Measurements from ENCODE around the gene TNFRSF14.
A peak's percentile ranks its signal among the peaks of the same experiment; 100 is the strongest.

The TNFRSF14 gene

GRCh38 chr1:2523891-2524609, 32.1 kb upstream of the TNFRSF14 start:
- Histone ChIP-seq H3K27me3 (no peaks in the 10 kb centered on the region), H3K4me1 (peaks cover 10 to 48% (median 44%) of the 10 kb centered on the region in 4 donors), H3K27ac (no peak overlapping the region), H3K9me3 (no peaks in the 10 kb centered on the region), H3K36me3 (peaks cover 25 to 32% (median 26%) of the 10 kb centered on the region in 3 donors), H3K4me3 (no peak overlapping the region)
- intact Hi-C loops (cut with DNase I; ENCODE audit: low total_unique reads) = loop anchor here (5.0 kb wide), 1 partner anchor 33 kb away; the partner anchor contains the start of gene TNFRSF14
- no peak for TF ChIP-seq CTCF (IDR thresholded peaks at IDR 0.05)
- no peak for DNase-seq

GRCh38 chr1:2525572-2525919, 30.6 kb upstream of the TNFRSF14 start:
- H3K27ac ChIP-seq = peak overlapping the region; percentile 79 to 84
- TF ChIP-seq CTCF (IDR thresholded peaks at IDR 0.05) = no peak
- peaks cover 10 to 17% (median 11%) of the 10 kb centered on the region in 3 donors for H3K36me3 ChIP-seq
- H3K27me3 ChIP-seq = no peaks in the 10 kb centered on the region
- no peak for DNase-seq
- intact Hi-C loops (cut with DNase I; ENCODE audit: low total_unique reads) = loop anchor here (5.0 kb wide), 1 partner anchor 133 kb away; the partner anchor contains the start of genes MORN1 and RER1
- peaks cover 13 to 62% (median 57%) of the 10 kb centered on the region in 4 donors for H3K4me1 ChIP-seq
- no peaks in the 10 kb centered on the region for H3K9me3 ChIP-seq
- H3K4me3 ChIP-seq = peak overlapping the region; percentile 70 to 80

- H3K27ac ChIP-seq = peak within 1 kb of the TSS; percentile 79 to 84
- intact Hi-C loops (cut with DNase I; ENCODE audit: low total_unique reads) = loop anchor here (5.0 kb wide), 1 partner anchor 134 kb away; the partner anchor contains the start of genes MORN1 and RER1
Measured at GRCh38 chr1:2525920-2526823, 30.0 kb upstream of the TNFRSF14 start, which contains the start of gene PANK4. Gene PANK4 (minus strand): TSS chr1:2526596. CDS start chr1:2526587, 9 bp downstream.

GRCh38 chr1:2526824-2527555, 29.2 kb upstream of the TNFRSF14 start:
- peaks cover 0 to 9% of the 10 kb centered on the region in 2 donors for H3K27me3 ChIP-seq
- H3K9me3 ChIP-seq = no peaks in the 10 kb centered on the region
- H3K4me3 ChIP-seq = peak overlapping the region; percentile 70 to 80
- no peak for TF ChIP-seq CTCF (IDR thresholded peaks at IDR 0.05)
- H3K36me3 ChIP-seq = peaks cover 0 to 3% (median 0%) of the 10 kb centered on the region in 3 donors
- peaks cover 15 to 73% (median 68%) of the 10 kb centered on the region in 4 donors for H3K4me1 ChIP-seq
- intact Hi-C loops (cut with DNase I; ENCODE audit: low total_unique reads) = loop anchor here (5.0 kb wide), 1 partner anchor 135 kb away; the partner anchor contains the start of genes MORN1 and RER1
- peak; percentile 57 to 94 for DNase-seq
- peak overlapping the region; percentile 79 to 84 for H3K27ac ChIP-seq

More at GRCh38 chr1:2525920-2526823, 30.0 kb upstream of the TNFRSF14 start, which contains the start of gene PANK4:
- peaks cover 15 to 68% (median 63%) of the 10 kb centered on the region in 4 donors for H3K4me1 ChIP-seq
- peak; percentile 94 for DNase-seq
- peaks cover 0 to 4% of the 10 kb centered on the region in 2 donors for H3K27me3 ChIP-seq
- no peaks in the 10 kb centered on the region for H3K9me3 ChIP-seq
- peak in 1 of 2 experiments; percentile 13 for TF ChIP-seq CTCF (IDR thresholded peaks at IDR 0.05)
- peaks cover 4 to 11% (median 5%) of the 10 kb centered on the region in 3 donors for H3K36me3 ChIP-seq
- H3K4me3 ChIP-seq = peak within 1 kb of the TSS; percentile 70 to 80

GRCh38 chr1:2527556-2527860, 28.7 kb upstream of the TNFRSF14 start:
- peak overlapping the region; percentile 79 to 84 for H3K27ac ChIP-seq

More at GRCh38 chr1:2527556-2527860, 28.7 kb upstream of the TNFRSF14 start:
- Histone ChIP-seq H3K36me3 (no peaks in the 10 kb centered on the region), H3K27me3 (peaks cover 0 to 11% of the 10 kb centered on the region in 2 donors), H3K9me3 (no peaks in the 10 kb centered on the region), H3K4me3 (no peak overlapping the region), H3K4me1 (peaks cover 15 to 74% (median 69%) of the 10 kb centered on the region in 4 donors)
- intact Hi-C loops (cut with DNase I; ENCODE audit: low total_unique reads) = loop anchor here (5.0 kb wide), 1 partner anchor 135 kb away; the partner anchor contains the start of genes MORN1 and RER1
- TF ChIP-seq CTCF (IDR thresholded peaks at IDR 0.05) = no peak
- no peak for DNase-seq

Data from tibial artery (tissue), 4 donors.